Gastrocnemius medialis (tissue), 4 donors: ENCODE measurements around the gene OGDH. TPM values are rescaled to one million over a fixed set of nuclear protein-coding genes. Genes with fewer than 3 reads are reported as not detected.
"Not testable (repeated sequence)": the region's sequence is repeated elsewhere in the genome, so short reads cannot be mapped to it uniquely, and the experiment has no call there.

Source experiments
- ATAC-seq, 2 donors: fragments of 150-250 bp; one replicate each; pipeline ENCODE4 v1.9.1; 2016
- DNase-seq, 2 donors: peaks; one replicate each; pipeline ENCODE4 v3.0.0-alpha.2; 2019
- H3K27ac ChIP-seq, 4 donors: fragments of 200-600 bp; sonication (generic); 1 replicate in 1 of 4; 2 replicates in 3 of 4; pipeline ENCODE4 v1.5.1; 2016 to 2018; ENCODE audit warnings: mild to moderate bottlenecking in 2 of 4, moderate library complexity in 1 of 4
- H3K27me3 ChIP-seq, 3 donors: fragments of 200-600 bp; sonication (generic) in 2 of 3; 1 replicate in 1 of 3; 2 replicates in 2 of 3; pipeline versions ENCODE4 v1.5.1 to v1.6.0; 2016 to 2019; ENCODE audit warnings: mild to moderate bottlenecking in 1 of 3, moderate library complexity in 1 of 3
- H3K36me3 ChIP-seq, 2 donors: fragments of 200-600 bp; sonication (generic) in 1 of 2; one replicate each; pipeline ENCODE4 v1.5.1; 2017 to 2018
- H3K4me1 ChIP-seq, 2 donors: fragments of 200-600 bp; sonication (generic) in 1 of 2; one replicate each; pipeline ENCODE4 v1.5.1; 2016 to 2017; ENCODE audit warnings: mild to moderate bottlenecking in 2 of 2
- H3K4me3 ChIP-seq, 4 donors: fragments of 200-600 bp; sonication (generic) in 3 of 4; 1 replicate in 1 of 4; 2 replicates in 3 of 4; pipeline ENCODE4 v1.5.1; 2016 to 2019; ENCODE audit warnings: mild to moderate bottlenecking in 2 of 4
- H3K9me3 ChIP-seq, 3 donors: fragments of 200-600 bp; sonication (generic) in 2 of 3; 1 replicate in 1 of 3; 2 replicates in 2 of 3; pipeline ENCODE4 v1.5.1; 2016 to 2019
- POLR2A ChIP-seq, 2 donors: fragments of 450-650 bp; IDR thresholded peaks; one replicate each; pipeline ENCODE4 v1.6.1; 2017; ENCODE audit warnings: antibody characterized with exemption in 2 of 2, mild to moderate bottlenecking in 2 of 2, moderate library complexity in 2 of 2
- in situ Hi-C, 4 donors: fragments of 200-750 bp; cut with MboI; loops; one replicate each; pipeline versions ENCODE4 v1.15.0 to v1.8.0; 2017; ENCODE audit warnings: low sequenced_read_pairs in 4 of 4
- intact Hi-C: fragments of 100-400 bp; cut with DNase I; formaldehyde crosslinking; loops from one replicate; pipeline ENCODE4 v1.15.1; 2023; ENCODE audit warnings: low total_unique reads
- total RNA-seq, 4 donors: library from RNA; depleted of rRNA; stranded (reverse); fragments of >200 nt; gene quantifications; one replicate each; pipeline versions ENCODE4 v1.1.0 to v1.2.3, GENCODE V29; 2016
- TF ChIP-seq, protein P1 (sequence below), 5 experiments: fragments of 450-650 bp in 3 of 5; fragments of 200-600 bp in 2 of 5; sonication (generic) in 2 of 5; IDR thresholded peaks in 4 of 5; conservative IDR thresholded peaks in 1 of 5; 1 replicate in 4 of 5; 2 replicates in 1 of 5; pipeline ENCODE4 v1.5.1; 2016 to 2019; ENCODE audit warnings: antibody characterized with exemption in 5 of 5, mild to moderate bottlenecking in 3 of 5, moderate library complexity in 3 of 5

OGDH gene
- total RNA-seq, 4 donors from 2014 or later = 224 to 462 (median 396) TPM

DNA sequence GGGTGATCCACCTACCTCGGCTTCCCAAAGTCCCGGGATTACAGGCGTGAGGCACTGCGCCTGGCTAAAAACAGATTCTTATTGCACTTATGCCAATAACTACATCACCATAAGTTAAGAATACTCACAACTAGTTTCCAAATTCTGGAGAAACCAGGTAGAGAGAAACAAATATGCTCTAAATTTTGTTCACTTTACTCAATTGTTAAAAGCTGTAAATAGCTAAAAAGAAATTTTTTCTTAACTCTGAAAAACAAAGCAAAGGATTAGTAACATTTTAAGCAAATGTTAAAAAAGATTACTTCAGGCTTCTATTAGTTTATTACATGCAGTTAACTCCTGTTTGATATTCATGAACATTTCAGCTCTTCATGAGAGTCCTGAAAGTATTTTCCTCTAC, 113.9 kb downstream of the OGDH start:
- in situ Hi-C loops (loop anchor here in 1 of 4 donors (25.0 kb wide), 1 partner anchor 133 kb away; the partner anchor contains the start of gene TMED4), intact Hi-C loops (no loop called here)
- Histone ChIP-seq H3K27ac (no peak overlapping the region), H3K4me3 (no peak overlapping the region), H3K27me3 (no peaks in the 10 kb centered on the region), H3K4me1 (no peaks in the 10 kb centered on the region), H3K9me3 (no peaks in the 10 kb centered on the region), H3K36me3 (no peaks in the 10 kb centered on the region)
- TF ChIP-seq, protein P1, sequence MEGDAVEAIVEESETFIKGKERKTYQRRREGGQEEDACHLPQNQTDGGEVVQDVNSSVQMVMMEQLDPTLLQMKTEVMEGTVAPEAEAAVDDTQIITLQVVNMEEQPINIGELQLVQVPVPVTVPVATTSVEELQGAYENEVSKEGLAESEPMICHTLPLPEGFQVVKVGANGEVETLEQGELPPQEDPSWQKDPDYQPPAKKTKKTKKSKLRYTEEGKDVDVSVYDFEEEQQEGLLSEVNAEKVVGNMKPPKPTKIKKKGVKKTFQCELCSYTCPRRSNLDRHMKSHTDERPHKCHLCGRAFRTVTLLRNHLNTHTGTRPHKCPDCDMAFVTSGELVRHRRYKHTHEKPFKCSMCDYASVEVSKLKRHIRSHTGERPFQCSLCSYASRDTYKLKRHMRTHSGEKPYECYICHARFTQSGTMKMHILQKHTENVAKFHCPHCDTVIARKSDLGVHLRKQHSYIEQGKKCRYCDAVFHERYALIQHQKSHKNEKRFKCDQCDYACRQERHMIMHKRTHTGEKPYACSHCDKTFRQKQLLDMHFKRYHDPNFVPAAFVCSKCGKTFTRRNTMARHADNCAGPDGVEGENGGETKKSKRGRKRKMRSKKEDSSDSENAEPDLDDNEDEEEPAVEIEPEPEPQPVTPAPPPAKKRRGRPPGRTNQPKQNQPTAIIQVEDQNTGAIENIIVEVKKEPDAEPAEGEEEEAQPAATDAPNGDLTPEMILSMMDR (IDR thresholded peaks at IDR 0.05 in 4 of 5, conservative IDR thresholded peaks at IDR 0.05 in 1 of 5) = no peak
- ATAC-seq (no peak), DNase-seq (no peak)

DNA sequence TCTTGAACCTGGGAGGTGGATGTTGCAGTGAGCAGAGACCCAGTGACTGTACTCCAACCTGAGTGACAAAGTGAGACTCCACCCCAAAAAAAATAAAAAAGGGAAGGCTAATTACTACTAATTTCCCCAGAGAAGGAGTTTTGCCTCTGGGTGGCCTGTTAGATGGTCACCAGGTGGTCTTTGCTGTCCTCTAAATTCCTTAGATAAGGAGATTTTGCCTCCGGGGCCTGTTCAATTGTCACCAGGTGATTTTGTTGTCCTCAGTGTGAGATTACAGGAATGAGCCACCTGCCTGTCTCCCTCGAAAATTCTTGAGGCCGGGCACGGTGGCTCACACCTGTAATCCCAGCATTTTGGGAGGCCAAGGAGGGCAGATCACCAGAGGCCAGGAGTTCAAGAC, 117.8 kb downstream of the OGDH start:
- no peaks in the 10 kb centered on the region for H3K9me3 ChIP-seq
- no peaks in the 10 kb centered on the region for H3K36me3 ChIP-seq
- intact Hi-C loops (no loop called here), in situ Hi-C loops (loop anchor here in 1 of 4 donors (25.0 kb wide), 1 partner anchor 137 kb away; the partner anchor contains the start of gene TMED4)
- DNase-seq (no peak), ATAC-seq (no peak)
- H3K27me3 ChIP-seq = no peaks in the 10 kb centered on the region
- no peak overlapping the region for H3K27ac ChIP-seq
- TF ChIP-seq, protein P1 (IDR thresholded peaks at IDR 0.05 in 4 of 5, conservative IDR thresholded peaks at IDR 0.05 in 1 of 5) = no peak
- no peak for TF ChIP-seq POLR2A (IDR thresholded peaks at IDR 0.05)
- H3K4me1 ChIP-seq = no peaks in the 10 kb centered on the region
- no peak overlapping the region for H3K4me3 ChIP-seq

DNA sequence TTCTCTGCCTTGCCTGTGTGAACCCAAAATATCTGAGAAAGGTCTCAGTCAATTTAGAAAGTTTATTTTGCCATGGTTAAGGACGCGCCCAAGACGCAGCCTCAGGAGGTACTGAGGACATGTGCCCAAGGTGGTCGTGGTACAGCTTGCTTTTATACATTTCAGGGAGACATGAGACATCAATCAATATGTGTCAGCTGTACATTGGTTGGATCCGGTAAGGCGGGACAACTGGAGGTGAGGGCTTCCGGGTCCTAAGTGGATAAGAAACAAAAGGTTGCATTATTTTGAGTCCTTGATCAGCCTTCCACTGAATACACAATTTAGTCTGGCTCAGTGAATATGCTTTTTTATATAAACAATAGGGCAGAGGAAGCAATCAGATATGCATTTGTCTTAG, 119.8 kb downstream of the OGDH start:
- H3K4me3 ChIP-seq, intact Hi-C loops, H3K9me3 ChIP-seq, DNase-seq, ATAC-seq, H3K27me3 ChIP-seq, H3K36me3 ChIP-seq, in situ Hi-C loops, H3K4me1 ChIP-seq, H3K27ac ChIP-seq: not testable (repeated sequence)

DNA sequence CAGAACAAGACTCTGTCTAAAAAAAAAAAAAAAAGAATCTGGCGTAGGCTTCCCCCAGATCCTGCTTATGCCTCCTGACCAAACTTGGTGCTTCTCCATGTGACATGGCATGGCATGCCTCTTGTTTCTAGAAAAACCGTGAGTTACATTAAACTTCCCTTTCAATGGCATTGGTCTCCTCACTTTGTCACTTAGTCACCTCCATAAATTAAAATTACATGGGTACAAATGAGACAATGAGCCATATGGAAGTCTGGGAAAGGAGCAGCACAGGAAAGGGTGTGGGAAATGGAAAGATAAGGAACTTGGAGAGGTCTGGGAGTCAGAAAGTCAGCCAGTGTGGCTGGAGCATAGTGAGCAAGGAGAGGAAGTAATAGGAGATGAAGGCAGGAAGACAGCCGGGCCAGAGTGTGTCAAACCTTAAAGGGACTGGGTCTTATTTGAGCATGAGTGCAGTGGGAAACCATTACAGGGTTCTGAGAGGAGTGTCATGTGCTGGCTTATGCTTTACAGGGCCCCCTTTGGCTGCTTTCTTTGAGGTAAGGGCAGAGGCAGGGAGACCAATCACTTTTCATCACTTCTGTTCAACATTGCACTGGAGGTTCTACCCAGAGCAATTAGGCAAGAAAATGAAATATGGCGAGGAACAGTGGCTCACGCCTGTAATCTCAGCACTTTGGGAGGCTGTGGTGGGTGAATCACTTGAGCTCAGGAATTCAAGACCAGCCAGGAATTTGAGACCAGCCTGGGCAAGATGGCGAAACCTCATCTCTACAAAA, 120.9 kb downstream of the OGDH start:
- Histone ChIP-seq H3K9me3 (no peaks in the 10 kb centered on the region), H3K27ac (no peak overlapping the region), H3K4me1 (no peaks in the 10 kb centered on the region), H3K27me3 (no peaks in the 10 kb centered on the region), H3K36me3 (no peaks in the 10 kb centered on the region), H3K4me3 (no peak overlapping the region)
- TF ChIP-seq, protein P1 (IDR thresholded peaks at IDR 0.05 in 4 of 5, conservative IDR thresholded peaks at IDR 0.05 in 1 of 5) = no peak
- no peak for TF ChIP-seq POLR2A (IDR thresholded peaks at IDR 0.05)
- in situ Hi-C loops = no loop called here
- ATAC-seq (no peak), DNase-seq (no peak)
- intact Hi-C loops = no loop called here

DNA sequence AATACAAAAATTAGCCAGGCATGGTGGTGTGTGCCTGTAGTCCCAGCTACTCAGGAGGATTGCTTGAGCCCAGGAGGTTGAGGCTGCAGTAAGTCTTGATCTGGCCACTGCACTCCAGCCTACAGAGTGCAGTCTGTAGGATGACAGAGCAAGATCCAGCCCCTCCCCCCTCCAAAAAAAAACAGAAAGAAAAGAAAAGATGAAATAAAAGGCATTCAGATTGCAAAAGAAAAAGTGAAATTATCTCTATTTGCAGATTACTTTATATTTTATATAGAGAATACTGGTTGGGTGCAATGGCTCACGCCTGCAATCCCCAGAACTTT, 121.5 kb downstream of the OGDH start:
- Histone ChIP-seq H3K9me3 (no peaks in the 10 kb centered on the region), H3K4me1 (no peaks in the 10 kb centered on the region), H3K27me3 (no peaks in the 10 kb centered on the region), H3K4me3 (no peak overlapping the region), H3K27ac (no peak overlapping the region), H3K36me3 (no peaks in the 10 kb centered on the region)
- DNase-seq (no peak), ATAC-seq (no peak)
- in situ Hi-C loops = no loop called here
- intact Hi-C loops = no loop called here
- TF ChIP-seq POLR2A (IDR thresholded peaks at IDR 0.05) = no peak
- TF ChIP-seq, protein P1 (IDR thresholded peaks at IDR 0.05 in 4 of 5, conservative IDR thresholded peaks at IDR 0.05 in 1 of 5) = no peak
